Occipital lobe (tissue), 3 donors: ENCODE results near the gene MAPKAPK2. TPM values are rescaled to one million over a fixed set of nuclear protein-coding genes. Genes with fewer than 3 reads are reported as not detected.
"Not testable (repeated sequence)": the region's sequence is repeated elsewhere in the genome, so short reads cannot be mapped to it uniquely, and the experiment has no call there.

Experiments used
- DNase-seq: peaks from one replicate; lab custom pipeline; 2025; lab: John Stamatoyannopoulos, UW
- small RNA-seq: library from RNA; depleted of rRNA; stranded (forward); fragments of <200 nt; gene quantifications from one replicate; pipeline ENCODE3, GENCODE V24; 2014
- total RNA-seq: library from RNA; depleted of rRNA; stranded (reverse); fragments of >200 nt; gene quantifications from one replicate; pipeline ENCODE4 v1.2.3, GENCODE V29; 2014

MAPKAPK2 gene
- total RNA-seq, 1 donor from 2014 or later, result 8.1 TPM

GRCh38 chr1:206772243-206772937 lies 87.7 kb downstream of the MAPKAPK2 start, which contains the start of gene IL10:
TSS of gene IL10 (minus strand) at chr1:206772494. CDS start at chr1:206772435, 59 bp downstream.
- DNase-seq, result no peak

- no peak for DNase-seq
Observed at GRCh38 chr1:206774093-206774492, 89.4 kb downstream of the MAPKAPK2 start.

DNA sequence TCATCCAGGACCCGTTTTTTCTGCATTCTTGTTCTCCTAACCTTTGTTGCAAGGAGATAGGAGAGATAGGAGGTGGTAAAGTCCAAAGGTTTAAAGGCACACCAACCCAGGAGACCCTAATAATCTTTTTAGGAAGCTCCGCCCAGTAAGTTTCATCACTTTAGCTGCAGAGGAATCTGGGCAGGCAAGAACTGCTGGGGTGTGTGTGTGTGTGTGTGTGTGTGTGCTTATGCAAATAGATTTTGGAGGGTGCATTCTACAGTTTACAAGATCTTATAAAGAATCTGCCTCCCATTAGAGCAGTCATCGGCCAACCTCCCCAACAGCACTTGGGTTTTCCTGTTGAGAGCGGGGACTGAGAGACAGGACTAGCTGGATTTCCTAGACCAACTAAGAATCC lies 91.5 kb downstream of the MAPKAPK2 start:
- no peak for DNase-seq

- no peak for DNase-seq
Observed at GRCh38 chr1:206778031-206778430, 93.3 kb downstream of the MAPKAPK2 start.

GRCh38 chr1:206778911-206779310 lies 94.2 kb downstream of the MAPKAPK2 start:
- DNase-seq, result not testable (repeated sequence)

- no peak for DNase-seq
Observed at GRCh38 chr1:206779638-206780037, 94.9 kb downstream of the MAPKAPK2 start.

- DNase-seq, result no peak
Observed at GRCh38 chr1:206782448-206782847, 97.7 kb downstream of the MAPKAPK2 start.

DNA sequence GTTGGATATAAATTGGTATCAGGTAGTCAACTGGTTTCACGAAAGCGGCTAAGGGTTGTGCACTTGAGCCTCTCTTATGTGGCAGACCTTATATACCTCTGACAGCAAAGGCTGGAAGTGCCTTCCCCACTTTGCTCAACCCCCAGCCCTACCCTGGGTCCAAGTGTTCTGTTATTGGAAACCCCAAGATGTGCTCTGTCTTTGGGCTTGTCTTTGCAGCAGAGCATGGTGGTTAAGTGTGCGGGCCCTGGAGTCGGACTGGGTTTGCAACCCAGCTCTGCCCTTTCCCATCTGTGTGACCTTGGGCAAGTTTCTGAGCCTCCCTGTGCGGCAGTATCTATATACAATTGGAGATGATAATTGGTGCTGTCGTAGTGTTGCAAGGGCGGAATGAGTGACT lies 98.8 kb downstream of the MAPKAPK2 start:
- no peak for DNase-seq

Small RNA genes within 50 kb of the gene (small RNA-seq; reads per million reads assigned to genes)
- not detected for gene RF00019

Other genes with a start within 250 kb of the MAPKAPK2 start
- 1.1 TPM for gene IKBKE, start 214.4 kb upstream of the MAPKAPK2 start, total RNA-seq
- gene RASSF5, start 177.4 kb upstream of the MAPKAPK2 start, total RNA-seq, result 0.62 TPM
- gene EIF2D, start 72.4 kb upstream of the MAPKAPK2 start, total RNA-seq, result 12.5 TPM
- gene DYRK3, start 49.4 kb upstream of the MAPKAPK2 start, total RNA-seq, result 18.2 TPM
- gene IL19, start 85.9 kb downstream of the MAPKAPK2 start, total RNA-seq, result not detected
- not detected for gene IL10, start 87.6 kb downstream of the MAPKAPK2 start, total RNA-seq
- 0.47 TPM for gene IL20, start 180.7 kb downstream of the MAPKAPK2 start, total RNA-seq
- not detected for gene IL24, start 212.5 kb downstream of the MAPKAPK2 start, total RNA-seq
- 0.47 TPM for gene FCMR, start 237.0 kb downstream of the MAPKAPK2 start, total RNA-seq